Effector CD4-positive, alpha-beta T cell (primary cell): ENCODE results near the gene HOXB7.
A peak's percentile ranks its signal among the peaks of the same experiment; 100 is the strongest.

Experiments
- DNase-seq: peaks from one replicate; pipeline ENCODE4 v3.0.0-alpha.2; 2020

Gene HOXB7

DNA sequence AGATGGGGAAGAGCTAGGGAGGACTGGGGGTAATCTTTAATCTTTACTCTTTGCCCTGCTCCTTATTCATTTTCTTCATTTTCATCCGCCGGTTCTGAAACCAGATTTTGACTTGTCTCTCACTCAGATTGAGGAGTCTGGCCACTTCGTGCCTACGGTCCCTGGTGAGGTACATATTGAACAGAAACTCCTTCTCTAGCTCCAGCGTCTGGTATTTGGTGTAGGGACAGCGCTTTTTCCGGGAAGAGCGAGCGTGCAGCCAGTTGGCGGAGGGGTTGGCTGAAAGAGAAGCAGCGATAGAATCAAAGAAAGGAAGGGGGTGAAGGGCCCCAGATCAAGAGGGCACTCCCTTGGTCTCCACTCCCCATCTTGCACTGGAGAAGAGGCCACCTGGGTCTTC lies 12.0 kb upstream of the HOXB7 start:
- DNase-seq, result no peak

DNA sequence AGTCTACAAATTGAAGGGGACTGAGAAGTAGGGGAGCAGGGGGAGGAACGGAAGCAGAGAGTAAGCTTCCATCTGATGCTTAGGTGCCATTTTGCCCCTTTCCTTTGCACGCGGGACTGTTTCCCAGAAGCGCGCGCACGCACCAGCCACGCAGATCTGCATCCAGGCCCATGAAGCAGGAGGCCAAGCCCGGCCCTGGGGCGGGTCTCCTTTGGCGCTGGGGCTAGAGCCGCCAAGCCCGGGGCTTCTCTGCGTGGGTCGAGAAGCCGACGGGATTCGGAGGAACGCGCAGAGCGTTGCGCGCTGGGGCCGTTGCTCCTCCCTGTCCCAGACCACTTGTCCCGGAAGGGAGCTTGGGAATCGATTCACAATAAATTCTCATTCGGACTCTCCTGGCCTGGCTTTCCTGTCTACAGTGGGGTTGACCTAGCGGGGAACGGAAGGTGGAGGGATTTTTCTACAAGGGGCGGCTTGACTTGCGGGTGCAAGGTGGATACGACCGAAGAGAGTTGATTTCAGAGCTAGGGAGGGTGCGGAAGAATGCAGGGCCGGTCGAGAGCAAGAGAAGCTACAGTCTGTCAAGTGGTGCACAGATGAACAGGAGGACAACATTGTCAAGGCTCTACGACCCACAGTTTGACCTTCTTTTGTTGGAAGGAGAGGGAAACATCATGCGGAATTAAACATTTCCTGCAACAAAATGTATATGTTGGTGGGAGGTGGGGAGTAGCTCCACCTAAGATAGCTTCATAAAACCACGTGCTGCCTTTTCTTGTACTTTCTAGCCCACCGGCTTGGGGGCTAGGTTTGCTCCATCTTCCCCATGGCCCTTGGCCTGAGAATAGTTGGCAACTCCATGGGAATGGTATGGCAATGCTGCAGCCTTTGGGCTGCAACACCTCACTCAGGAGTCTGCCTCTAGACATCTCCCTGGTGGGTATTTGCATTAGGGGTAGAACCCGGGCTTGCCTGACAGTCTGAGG lies 10.9 kb upstream of the HOXB7 start:
- no peak for DNase-seq

DNA sequence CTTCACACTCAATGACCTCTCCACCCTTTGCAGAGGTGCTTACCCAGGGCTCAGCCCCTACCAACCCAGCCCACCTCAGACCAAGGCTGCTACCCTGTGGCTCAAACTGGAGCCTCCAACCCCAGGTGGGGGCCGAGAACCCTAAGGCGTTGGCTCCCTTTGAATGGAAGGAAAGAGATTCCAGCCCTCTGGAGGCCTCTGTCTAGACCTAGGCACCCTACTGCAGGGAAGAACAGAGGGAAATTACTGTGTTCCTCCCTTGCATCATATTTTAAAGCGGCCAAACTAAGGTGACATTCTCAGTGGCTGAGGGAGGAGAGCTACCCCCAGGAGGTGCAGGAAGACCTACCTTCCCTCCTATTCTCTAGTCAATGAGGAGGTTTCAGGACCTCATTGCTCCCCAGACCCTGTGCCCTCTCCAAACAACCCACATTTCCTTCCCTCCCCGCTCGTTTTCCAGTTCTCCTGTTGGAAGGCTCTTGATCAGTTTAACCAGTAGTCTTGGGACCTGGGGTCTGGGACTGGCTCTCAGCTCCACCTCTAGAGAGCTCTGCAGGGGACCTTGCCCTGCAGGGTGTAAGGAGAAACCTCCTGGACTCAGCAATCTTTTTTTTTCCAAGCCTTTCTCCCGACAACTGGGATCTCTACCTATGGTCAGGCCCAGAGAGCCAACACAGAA lies 9.8 kb upstream of the HOXB7 start:
- no peak for DNase-seq

- no peak for DNase-seq
These were observed 9.1 kb upstream of the HOXB7 start for GRCh38 chr17:48619826-48620449.

DNA sequence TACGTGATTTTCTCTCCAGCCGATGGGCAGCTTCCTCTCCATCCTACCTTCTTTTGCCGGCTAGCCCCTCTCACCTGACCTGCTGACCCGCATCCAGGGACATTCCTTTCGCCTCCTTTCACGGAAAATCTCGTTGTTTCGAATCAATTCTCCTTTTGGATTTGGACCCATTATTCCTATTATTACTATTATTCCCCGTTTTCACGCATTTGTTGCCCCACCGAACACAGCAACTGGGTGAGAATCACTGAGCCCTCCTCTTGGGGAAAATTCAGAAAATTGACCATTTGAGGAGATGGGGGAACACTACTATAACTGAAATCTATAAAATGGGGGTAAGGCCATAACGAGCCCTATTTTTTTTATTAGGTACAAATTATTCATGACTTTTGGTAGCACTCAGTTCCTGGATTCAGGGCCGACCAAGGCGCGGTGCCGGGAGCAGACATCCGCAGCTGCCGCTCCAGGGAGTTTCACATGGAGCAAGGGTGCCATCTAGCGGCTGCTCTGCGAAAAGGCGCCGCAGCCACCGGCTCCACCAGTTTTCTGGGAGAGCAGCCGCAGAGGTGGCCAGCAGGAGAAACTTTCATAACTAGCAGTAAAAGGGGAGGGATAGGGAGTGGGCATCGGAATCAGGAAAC lies 7.6 kb upstream of the HOXB7 start:
- peak; percentile 80 for DNase-seq

DNA sequence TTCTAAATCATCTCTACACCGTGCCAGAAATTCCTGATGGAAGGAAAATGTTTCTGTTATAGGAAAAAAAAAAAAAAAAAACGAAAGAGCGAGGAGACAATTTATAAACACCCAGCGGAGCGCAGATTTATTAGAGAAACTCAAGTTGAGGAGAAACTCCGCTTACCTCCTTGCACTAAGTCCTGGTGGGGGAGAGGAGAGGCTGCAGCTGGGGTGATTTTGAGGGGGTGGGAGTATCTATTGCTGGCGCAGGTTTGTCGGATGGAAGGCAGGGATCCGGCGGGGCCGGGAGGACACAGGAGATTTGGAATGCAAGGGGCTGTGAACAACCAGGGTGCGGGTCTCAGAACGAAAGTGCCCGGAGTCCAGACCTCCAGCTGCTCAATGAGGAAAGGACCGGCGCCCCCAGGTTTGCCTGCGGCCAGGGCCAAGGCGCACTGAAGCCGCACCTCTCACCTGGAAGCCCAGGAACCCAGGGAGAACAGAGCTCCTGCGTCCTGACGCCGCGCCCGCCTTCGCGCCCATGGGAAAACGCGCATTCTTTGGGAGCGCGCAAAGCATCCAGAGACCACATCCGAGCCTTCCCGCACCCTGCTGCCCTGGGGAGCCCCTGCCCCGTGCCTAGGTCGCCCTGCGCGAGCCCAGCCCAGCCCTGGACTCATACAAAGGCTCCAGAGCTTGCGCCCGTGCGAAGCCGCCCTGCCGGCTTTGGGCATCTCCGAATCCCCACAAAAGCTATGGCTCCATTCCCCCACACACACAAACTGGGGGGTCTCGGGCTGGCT lies 6.8 kb upstream of the HOXB7 start:
- DNase-seq, result no peak

DNA sequence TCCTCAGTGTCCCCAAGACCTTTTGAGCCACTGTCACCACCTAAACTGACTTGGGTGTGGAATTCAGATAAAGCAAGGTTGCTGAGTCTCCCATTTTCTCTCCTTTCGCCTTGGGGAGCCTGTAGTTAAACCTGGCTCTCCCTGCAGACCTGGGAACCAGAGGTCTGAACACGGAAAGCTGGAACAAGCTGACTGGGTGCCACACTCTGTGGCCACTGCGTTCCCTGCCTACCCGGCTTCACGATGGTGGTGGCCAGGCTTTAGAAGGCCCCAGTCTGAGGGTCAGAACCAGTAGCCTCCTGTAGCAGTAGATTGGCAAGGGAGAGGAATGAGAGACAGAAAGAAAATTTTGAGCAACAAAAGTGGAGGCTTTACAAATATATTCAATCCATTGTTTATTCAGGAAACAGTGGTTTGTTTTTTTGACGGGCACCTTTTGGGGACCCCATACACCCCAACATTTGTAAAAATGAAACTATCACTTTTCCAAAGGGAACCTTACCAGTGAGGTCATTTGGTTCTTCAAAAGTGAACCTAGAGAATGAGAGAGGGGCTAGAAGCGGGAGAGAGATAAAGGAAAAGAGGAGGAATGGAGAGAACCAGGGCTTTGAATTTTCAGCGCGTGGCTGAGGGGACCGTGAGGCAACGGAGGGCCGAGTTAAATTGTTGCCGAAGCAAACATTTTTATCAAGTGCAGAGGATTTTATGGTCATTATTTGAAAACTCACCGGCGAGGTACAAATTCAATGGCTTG lies 6.1 kb upstream of the HOXB7 start:
- no peak for DNase-seq

- no peak for DNase-seq
These were observed 5.3 kb upstream of the HOXB7 start for GRCh38 chr17:48615963-48616716.

DNA sequence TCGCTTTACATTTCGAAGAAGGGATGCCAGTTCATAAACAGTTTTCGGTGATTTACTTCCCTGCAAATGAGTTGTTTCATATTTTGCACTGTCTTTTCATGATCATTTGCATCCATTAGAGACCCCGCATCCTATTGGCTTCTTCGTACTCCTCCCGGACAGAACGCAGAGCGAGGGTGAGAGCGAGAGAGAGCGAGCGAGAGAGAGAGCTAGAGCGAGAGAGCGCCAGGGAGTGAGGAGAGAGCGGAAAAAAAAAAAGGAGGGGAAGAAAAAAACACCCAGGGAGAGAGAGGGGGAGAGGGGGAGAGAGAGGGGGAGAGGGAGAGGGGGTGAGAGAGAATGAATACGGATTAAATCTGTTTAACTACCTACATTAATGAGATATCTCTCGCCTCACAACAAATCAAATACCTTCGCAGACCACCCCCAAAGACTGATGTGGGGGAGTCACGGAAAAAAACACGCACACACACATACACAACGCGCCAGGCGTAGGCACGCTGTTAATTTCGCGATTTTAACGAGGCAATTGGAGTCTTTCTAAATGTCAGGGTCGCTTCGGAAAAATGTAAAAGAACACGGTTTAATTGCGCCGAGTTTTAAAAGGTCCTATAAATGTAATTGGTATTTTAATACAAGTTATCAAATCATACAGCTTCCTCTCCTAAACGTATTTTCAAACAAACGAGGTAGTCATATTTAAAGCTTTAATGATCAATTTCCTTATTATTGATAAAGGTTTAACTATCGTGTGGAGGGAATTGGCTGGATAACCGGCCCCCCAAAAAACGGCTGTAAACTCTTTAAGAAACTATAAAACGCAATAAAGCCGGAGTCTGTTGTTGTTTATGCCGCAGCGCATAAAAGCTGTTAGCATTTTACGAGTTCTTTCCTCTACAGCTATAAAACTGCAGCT lies 4.5 kb upstream of the HOXB7 start, which contains the start of gene HOXB8:
HOXB8 (minus strand) TSS at position 246 of the 916 bp plus-strand sequence. CDS start 588 bp downstream, outside the sequence.
- DNase-seq, result no peak

- no peak for DNase-seq
These were observed 3.3 kb upstream of the HOXB7 start for GRCh38 chr17:48613862-48614694.

- peak; percentile 47 for DNase-seq
These were observed 2.3 kb upstream of the HOXB7 start for GRCh38 chr17:48612854-48613691.

DNA sequence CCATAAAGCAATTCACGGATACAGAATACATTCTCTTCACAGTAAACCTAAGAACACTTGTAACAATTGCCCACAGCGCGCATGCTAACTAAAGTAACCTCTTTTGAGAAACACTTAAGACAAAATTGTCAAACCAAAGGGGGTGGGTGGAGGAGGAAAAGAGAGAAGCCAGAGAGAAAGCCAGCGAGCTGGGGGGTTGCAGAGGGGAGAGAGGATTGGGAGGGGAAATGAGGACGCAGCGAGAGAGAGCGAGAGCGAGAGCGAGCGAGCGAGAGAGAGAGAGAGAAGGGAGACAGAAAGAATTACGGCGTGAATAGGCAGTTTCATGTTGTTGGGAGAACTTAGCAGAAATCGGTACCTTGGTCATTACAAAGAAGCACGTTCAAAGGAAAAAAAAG lies 1.6 kb upstream of the HOXB7 start:
- DNase-seq, result no peak

GRCh38 chr17:48611681-48612455 lies 1.1 kb upstream of the HOXB7 start:
- DNase-seq, result no peak

DNA sequence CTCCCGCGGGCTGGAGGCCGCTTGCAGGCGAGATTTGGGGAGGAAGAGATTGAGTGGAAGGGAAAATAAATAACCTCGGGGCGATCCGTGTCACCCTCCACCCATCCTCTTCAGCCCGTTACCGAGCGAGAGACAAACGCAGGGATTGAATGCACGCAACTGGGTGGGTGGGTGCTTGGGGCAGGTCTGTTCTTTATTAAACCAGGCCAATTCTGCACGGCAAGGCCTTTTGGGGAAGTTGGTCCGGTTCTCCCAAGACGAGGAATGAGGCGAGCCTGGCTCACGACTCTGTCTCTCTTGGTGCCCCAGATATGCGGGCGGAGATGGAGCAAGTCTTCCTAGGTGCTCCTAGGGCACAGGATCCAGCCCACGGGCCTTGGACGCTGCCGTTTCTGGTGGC lies 396 bp upstream of the HOXB7 start:
- no peak for DNase-seq

GRCh38 chr17:48609759-48610281 lies 997 bp downstream of the HOXB7 start:
- DNase-seq, result no peak

GRCh38 chr17:48609033-48609432 lies 1.8 kb downstream of the HOXB7 start:
- no peak for DNase-seq

DNA sequence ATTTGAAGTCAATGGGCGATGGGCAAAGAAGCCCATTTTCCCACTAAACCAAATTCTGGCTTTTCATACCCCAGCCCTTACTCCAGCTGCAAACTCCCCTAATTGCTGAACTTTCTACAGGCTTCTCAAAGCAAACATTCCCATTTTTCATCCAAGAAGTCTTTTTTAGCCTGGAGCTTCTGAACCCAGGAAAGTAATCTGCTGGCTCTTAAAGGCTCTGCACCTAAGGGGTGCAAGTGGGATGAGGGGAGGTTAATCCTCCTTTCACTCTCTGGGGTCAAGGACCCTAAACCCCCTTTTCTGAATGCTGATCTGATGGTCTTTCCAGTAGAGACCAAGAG lies 2.4 kb downstream of the HOXB7 start:
- no peak for DNase-seq
